SK-N-SH (cell line): ENCODE measurements around the gene BCL2L11. TPM values are rescaled to one million over a fixed set of nuclear protein-coding genes. Genes with fewer than 3 reads are reported as not detected.

Experiments
- CTCF ChIA-PET: fragments of 300-600, 350-600 bp; formaldehyde crosslinking; extraction: SDS; loops from one replicate; lab custom pipeline; 2021; lab: Yijun Ruan, JAX
- POLR2A ChIA-PET: fragments of 350-600 bp; sonication (Branson Sonifier 250); formaldehyde crosslinking; extraction: SDS; loops from one replicate; lab custom pipeline; 2020; ENCODE audit warnings: antibody characterized with exemption, inconsistent platforms; lab: Yijun Ruan, JAX
- DNase-seq: peaks from one replicate; pipeline ENCODE4 v3.0.0; 2012
- H2AFZ ChIP-seq: fragments of 200-600 bp; sonication (generic); 2 replicates; pipeline ENCODE4 v1.8.1; 2016; ENCODE audit warnings: antibody characterized with exemption, mild to moderate bottlenecking, low read depth
- H3F3A ChIP-seq: fragments of 200-600 bp; sonication (generic); replicated peaks from 2 replicates; pipeline ENCODE3; 2016; ENCODE audit warnings: antibody characterized with exemption, mild to moderate bottlenecking; ENCODE audit not compliant: insufficient read depth
- H3K27ac ChIP-seq, 2 experiments: fragments of 200-500 bp in 1 of 2; fragments of 200-600 bp in 1 of 2; sonication (Bioruptor generic) in 1 of 2; sonication (generic), shearing (Covaris generic) in 1 of 2; 2 replicates each; pipeline versions ENCODE4 v1.5.1 to v1.6.1; 2014 to 2016; ENCODE audit warnings: low read depth in 2 of 2, inconsistent platforms in 1 of 2, low read length in 1 of 2, mild to moderate bottlenecking in 1 of 2, mixed read lengths in 1 of 2
- H3K27me3 ChIP-seq: fragments of 200-600 bp; sonication (generic), shearing (Covaris generic); 2 replicates; pipeline ENCODE4 v1.6.1; 2016; ENCODE audit warnings: mixed run types; ENCODE audit not compliant: insufficient read depth
- H3K36me3 ChIP-seq, 2 experiments: fragments of 200-500 bp in 1 of 2; fragments of 200-600 bp in 1 of 2; sonication (Bioruptor generic) in 1 of 2; sonication (generic) in 1 of 2; replicated peaks in 1 of 2; 2 replicates each; pipeline versions ENCODE3 to v1.5.1; 2014 to 2016; ENCODE audit warnings: low read length in 1 of 2, mild to moderate bottlenecking in 1 of 2; ENCODE audit not compliant: insufficient read depth in 2 of 2, control insufficient read depth in 1 of 2
- H3K4me1 ChIP-seq, 2 experiments: fragments of 200-500 bp in 1 of 2; fragments of 200-600 bp in 1 of 2; sonication (Bioruptor generic) in 1 of 2; sonication (generic), shearing (Covaris generic) in 1 of 2; 2 replicates each; pipeline versions ENCODE4 v1.5.1 to v1.6.1; 2014 to 2016; ENCODE audit warnings: low read depth in 1 of 2, low read length in 1 of 2, mixed run types in 1 of 2; ENCODE audit not compliant: insufficient read depth in 2 of 2, control insufficient read depth in 1 of 2
- H3K4me2 ChIP-seq: fragments of 200-600 bp; sonication (generic), shearing (Covaris generic); 2 replicates; pipeline ENCODE4 v1.6.1; 2017; ENCODE audit warnings: mixed run types
- H3K4me3 ChIP-seq, 2 experiments: fragments of 200-500 bp in 1 of 2; fragments of 200-600 bp in 1 of 2; sonication (Bioruptor generic) in 1 of 2; sonication (generic), shearing (Covaris generic) in 1 of 2; 2 replicates each; pipeline versions ENCODE4 v1.5.1 to v1.8.1; 2014 to 2016; ENCODE audit warnings: low read depth in 2 of 2, inconsistent platforms in 1 of 2, low read length in 1 of 2, mild to moderate bottlenecking in 1 of 2, mixed read lengths in 1 of 2, moderate library complexity in 1 of 2
- H3K79me2 ChIP-seq: fragments of 200-600 bp; sonication (generic); 2 replicates; pipeline ENCODE4 v1.8.1; 2017; ENCODE audit warnings: mild to moderate bottlenecking; ENCODE audit not compliant: insufficient read depth
- H3K9ac ChIP-seq: fragments of 200-600 bp; sonication (generic); 2 replicates; pipeline ENCODE4 v1.6.1; 2017; ENCODE audit warnings: mixed run types
- H3K9me2 ChIP-seq: fragments of 200-600 bp; sonication (generic); 2 replicates; pipeline ENCODE4 v1.6.1; 2017; ENCODE audit warnings: mixed run types
- H3K9me3 ChIP-seq: fragments of 200-600 bp; sonication (generic); 2 replicates; pipeline ENCODE4 v1.6.1; 2017; ENCODE audit warnings: mixed run types, mild to moderate bottlenecking, moderate library complexity
- H4K20me1 ChIP-seq: fragments of 200-600 bp; sonication (generic); 2 replicates; pipeline ENCODE4 v1.6.1; 2017; ENCODE audit warnings: mild to moderate bottlenecking, mixed run types; ENCODE audit not compliant: insufficient read depth
- EZH2phosphoT487 ChIP-seq: fragments of 200-600 bp; sonication (generic); IDR thresholded peaks from 2 replicates; pipeline ENCODE4 v1.6.1; 2017; ENCODE audit warnings: low read depth, mixed run types, mild to moderate bottlenecking, antibody characterized with exemption, moderate library complexity, borderline replicate concordance
- FOSL2 ChIP-seq: IDR thresholded peaks from 2 replicates; pipeline ENCODE4 v1.4.0; 2012; ENCODE audit warnings: low read depth, mild to moderate bottlenecking, moderate library complexity, borderline replicate concordance
- PBX3 ChIP-seq: IDR thresholded peaks from 2 replicates; pipeline ENCODE4; 2012
- RAD21 ChIP-seq: IDR thresholded peaks from 2 replicates; pipeline ENCODE4 v1.6.1; 2012; ENCODE audit warnings: mild to moderate bottlenecking, low read length
- RCOR1 ChIP-seq: fragments of 150-350 bp; IDR thresholded peaks from 2 replicates; pipeline ENCODE4 v1.6.1; 2017; ENCODE audit warnings: antibody characterized with exemption, low read length
- TAF1 ChIP-seq: IDR thresholded peaks from 2 replicates; pipeline ENCODE4 v1.6.1; 2012; ENCODE audit warnings: low read depth, mild to moderate bottlenecking, low read length, moderate library complexity, borderline replicate concordance
- WGBS: methylation state at CpG from one replicate; pipeline ENCODE4 v1.1.6; 2017; ENCODE audit warnings: low lambda C conversion rate; 5-methylcytosine and 5-hydroxymethylcytosine counted together
- polyA plus RNA-seq, 3 experiments: library from polyadenylated mRNA; depleted of rRNA; stranded (reverse); fragments of >200 nt; gene quantifications; 2 replicates each; pipeline ENCODE4 v1.2.3, GENCODE V29; 2012
- TF ChIP-seq, protein P1 (sequence below): fragments of 200-600 bp; sonication (generic); IDR thresholded peaks from 2 replicates; pipeline ENCODE4 v1.6.1; 2017; ENCODE audit warnings: antibody characterized with exemption, mild to moderate bottlenecking, moderate library complexity
- TF ChIP-seq, protein P2 (sequence below): fragments of 150-350 bp; IDR thresholded peaks from 2 replicates; pipeline ENCODE4 v1.6.1; 2017; ENCODE audit warnings: antibody characterized with exemption, low read length, low read depth, borderline replicate concordance

BCL2L11 gene
- polyA plus RNA-seq, 1 of the 3 experiments (the other 2 are of a cell fraction): 3.3 TPM

GRCh38 chr2:111175615-111176014 is 54.9 kb downstream of the BCL2L11 start:
- H3K27me3 ChIP-seq: no peaks in the 10 kb centered on the region

GRCh38 chr2:111176388-111176787 is 55.7 kb downstream of the BCL2L11 start:
- ChIA-PET POLR2A (no interaction called here), CTCF (no interaction called here)
- H3K9me2 ChIP-seq: no peaks in the 10 kb centered on the region
- H3K79me2 ChIP-seq: no peaks in the 10 kb centered on the region
- H3K36me3 ChIP-seq: no peaks in the 10 kb centered on the region
- peaks cover 0 to 4% of the 10 kb centered on the region in 2 experiments; a peak in 1 of 4 replicates for H3K4me1 ChIP-seq
- H3K4me3 ChIP-seq: no peak overlapping the region
- no peak overlapping the region for H2AFZ ChIP-seq
- no peaks in the 10 kb centered on the region for H3K9me3 ChIP-seq
- no peak overlapping the region for H3K4me2 ChIP-seq
- H3K27ac ChIP-seq: no peak overlapping the region
- H3K27me3 ChIP-seq: no peaks in the 10 kb centered on the region
- no peaks in the 10 kb centered on the region for H4K20me1 ChIP-seq
- 82% methylated on average over 7 of the region's 7 CpGs for WGBS
- no peak overlapping the region for H3K9ac ChIP-seq
- TF ChIP-seq, protein P1, sequence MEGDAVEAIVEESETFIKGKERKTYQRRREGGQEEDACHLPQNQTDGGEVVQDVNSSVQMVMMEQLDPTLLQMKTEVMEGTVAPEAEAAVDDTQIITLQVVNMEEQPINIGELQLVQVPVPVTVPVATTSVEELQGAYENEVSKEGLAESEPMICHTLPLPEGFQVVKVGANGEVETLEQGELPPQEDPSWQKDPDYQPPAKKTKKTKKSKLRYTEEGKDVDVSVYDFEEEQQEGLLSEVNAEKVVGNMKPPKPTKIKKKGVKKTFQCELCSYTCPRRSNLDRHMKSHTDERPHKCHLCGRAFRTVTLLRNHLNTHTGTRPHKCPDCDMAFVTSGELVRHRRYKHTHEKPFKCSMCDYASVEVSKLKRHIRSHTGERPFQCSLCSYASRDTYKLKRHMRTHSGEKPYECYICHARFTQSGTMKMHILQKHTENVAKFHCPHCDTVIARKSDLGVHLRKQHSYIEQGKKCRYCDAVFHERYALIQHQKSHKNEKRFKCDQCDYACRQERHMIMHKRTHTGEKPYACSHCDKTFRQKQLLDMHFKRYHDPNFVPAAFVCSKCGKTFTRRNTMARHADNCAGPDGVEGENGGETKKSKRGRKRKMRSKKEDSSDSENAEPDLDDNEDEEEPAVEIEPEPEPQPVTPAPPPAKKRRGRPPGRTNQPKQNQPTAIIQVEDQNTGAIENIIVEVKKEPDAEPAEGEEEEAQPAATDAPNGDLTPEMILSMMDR: no peak
- no peak for TF ChIP-seq RCOR1
- TF ChIP-seq FOSL2: no peak
- no peak for TF ChIP-seq TAF1
- no peak for DNase-seq
- no peaks in the 10 kb centered on the region for H3F3A ChIP-seq

More at GRCh38 chr2:111175615-111176014, 54.9 kb downstream of the BCL2L11 start:
- H3K4me3 ChIP-seq: no peak overlapping the region
- TF ChIP-seq RAD21 (no peak), EZH2phosphoT487 (no peak), PBX3 (no peak)
- TF ChIP-seq, protein P2, sequence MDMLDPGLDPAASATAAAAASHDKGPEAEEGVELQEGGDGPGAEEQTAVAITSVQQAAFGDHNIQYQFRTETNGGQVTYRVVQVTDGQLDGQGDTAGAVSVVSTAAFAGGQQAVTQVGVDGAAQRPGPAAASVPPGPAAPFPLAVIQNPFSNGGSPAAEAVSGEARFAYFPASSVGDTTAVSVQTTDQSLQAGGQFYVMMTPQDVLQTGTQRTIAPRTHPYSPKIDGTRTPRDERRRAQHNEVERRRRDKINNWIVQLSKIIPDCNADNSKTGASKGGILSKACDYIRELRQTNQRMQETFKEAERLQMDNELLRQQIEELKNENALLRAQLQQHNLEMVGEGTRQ: no peak
- no peak overlapping the region for H3K9ac ChIP-seq
- H2AFZ ChIP-seq: no peak overlapping the region
- 92% methylated on average over 4 of the region's 4 CpGs for WGBS
- H3K36me3 ChIP-seq: no peaks in the 10 kb centered on the region
- H3K4me2 ChIP-seq: no peak overlapping the region
- ChIA-PET CTCF (no interaction called here), POLR2A (no interaction called here)
- H3K79me2 ChIP-seq: no peaks in the 10 kb centered on the region
- H3K27ac ChIP-seq: no peak overlapping the region
- H3K4me1 ChIP-seq: peaks cover 0 to 6% of the 10 kb centered on the region in 2 experiments; a peak in 1 of 4 replicates
- no peak for DNase-seq
- H3F3A ChIP-seq: no peaks in the 10 kb centered on the region
- no peaks in the 10 kb centered on the region for H4K20me1 ChIP-seq
- H3K9me3 ChIP-seq: no peaks in the 10 kb centered on the region
- no peaks in the 10 kb centered on the region for H3K9me2 ChIP-seq
